H9 (cell line): ENCODE measurements around the gene RAD51. TPM values are rescaled to one million over a fixed set of nuclear protein-coding genes. Genes with fewer than 3 reads are reported as not detected.
A peak's percentile ranks its signal among the peaks of the same experiment; 100 is the strongest.

Source experiments
- DNase-seq: peaks from one replicate; pipeline ENCODE4 v3.0.0-alpha.2; 2017
- H2AFZ ChIP-seq: one replicate; pipeline ENCODE4 v1.6.1; 2013; ENCODE audit warnings: mild to moderate bottlenecking, low read length, control low read depth, moderate library complexity
- H2AK5ac ChIP-seq: 2 replicates; pipeline ENCODE4 v1.6.1; 2013; ENCODE audit warnings: low read length, control low read depth, mixed read lengths; ENCODE audit not compliant: insufficient read length
- H2BK120ac ChIP-seq: one replicate; pipeline ENCODE4 v1.6.1; 2013; ENCODE audit warnings: low read depth, mild to moderate bottlenecking, low read length, control low read depth, inconsistent platforms; ENCODE audit not compliant: poor library complexity, severe bottlenecking
- H2BK12ac ChIP-seq: 2 replicates; pipeline ENCODE4 v1.6.1; 2013; ENCODE audit warnings: low read length, control low read depth, mixed read lengths, low read depth; ENCODE audit not compliant: insufficient read length
- H2BK15ac ChIP-seq: 2 replicates; pipeline ENCODE4 v1.6.1; 2013; ENCODE audit warnings: low read depth, low read length, control low read depth
- H2BK20ac ChIP-seq: one replicate; pipeline ENCODE4 v1.6.1; 2013; ENCODE audit warnings: low read depth, mild to moderate bottlenecking, low read length, control low read depth, inconsistent platforms; ENCODE audit not compliant: poor library complexity, severe bottlenecking
- H2BK5ac ChIP-seq: 2 replicates; pipeline ENCODE4 v1.6.1; 2013; ENCODE audit warnings: low read length, control low read depth, mixed read lengths; ENCODE audit not compliant: insufficient read length
- H3K14ac ChIP-seq: 2 replicates; pipeline ENCODE4 v1.6.1; 2013; ENCODE audit warnings: low read length, control low read depth; ENCODE audit not compliant: insufficient read depth
- H3K18ac ChIP-seq: 2 replicates; pipeline ENCODE4 v1.6.1; 2013; ENCODE audit warnings: low read depth, mild to moderate bottlenecking, mixed read lengths, low read length, control low read depth; ENCODE audit not compliant: insufficient read length
- H3K23ac ChIP-seq: 2 replicates; pipeline ENCODE4 v1.6.1; 2013; ENCODE audit warnings: low read length, control low read depth, mixed read lengths, low read depth; ENCODE audit not compliant: insufficient read length
- H3K23me2 ChIP-seq: 2 replicates; pipeline ENCODE4 v1.6.1; 2013; ENCODE audit warnings: low read depth, mild to moderate bottlenecking, mixed read lengths, low read length, control low read depth; ENCODE audit not compliant: insufficient read length, poor library complexity, severe bottlenecking
- H3K27ac ChIP-seq: 2 replicates; pipeline ENCODE4 v1.5.1; 2013; ENCODE audit warnings: low read length, control low read depth, mixed read lengths, low read depth; ENCODE audit not compliant: insufficient read length
- H3K27me3 ChIP-seq: 2 replicates; pipeline ENCODE4 v1.6.1; 2013; ENCODE audit warnings: low read length, control low read depth, inconsistent platforms; ENCODE audit not compliant: insufficient read depth
- H3K4ac ChIP-seq: 2 replicates; pipeline ENCODE4 v1.6.1; 2013; ENCODE audit warnings: low read depth, mild to moderate bottlenecking, control low read depth, inconsistent platforms, low read length, moderate library complexity
- H3K4me1 ChIP-seq: 2 replicates; pipeline ENCODE4 v1.6.1; 2013; ENCODE audit warnings: low read length, control low read depth, inconsistent platforms; ENCODE audit not compliant: insufficient read depth
- H3K4me2 ChIP-seq: 2 replicates; pipeline ENCODE4 v1.6.1; 2013; ENCODE audit warnings: low read length, control low read depth, mixed read lengths; ENCODE audit not compliant: insufficient read length, insufficient read depth
- H3K56ac ChIP-seq: 2 replicates; pipeline ENCODE4 v1.6.1; 2013; ENCODE audit warnings: low read depth, mild to moderate bottlenecking, mixed read lengths, low read length, control low read depth; ENCODE audit not compliant: insufficient read length
- H3K79me1 ChIP-seq: 2 replicates; pipeline ENCODE4 v1.6.1; 2013; ENCODE audit warnings: low read depth, mild to moderate bottlenecking, moderate library complexity, low read length, control low read depth, inconsistent platforms; ENCODE audit not compliant: insufficient read depth, poor library complexity, severe bottlenecking
- H3K79me2 ChIP-seq: 2 replicates; pipeline ENCODE4 v1.6.1; 2013; ENCODE audit warnings: low read length, control low read depth, inconsistent platforms; ENCODE audit not compliant: insufficient read depth
- H3K9ac ChIP-seq: 2 replicates; pipeline ENCODE4 v1.6.1; 2013; ENCODE audit warnings: low read length, control low read depth, mixed read lengths; ENCODE audit not compliant: insufficient read length; ENCODE audit errors: extremely low read depth
- H3K9me3 ChIP-seq: one replicate; pipeline ENCODE4 v1.6.1; 2013; ENCODE audit warnings: low read depth, low read length, inconsistent platforms; ENCODE audit not compliant: control insufficient read depth
- H3T11ph ChIP-seq: one replicate; pipeline ENCODE4 v1.6.1; 2013; ENCODE audit warnings: mild to moderate bottlenecking, low read length, control low read depth, inconsistent platforms
- H4K20me1 ChIP-seq: one replicate; pipeline ENCODE4 v1.6.1; 2013; ENCODE audit not compliant: control insufficient read depth, insufficient read length, insufficient read depth
- H4K5ac ChIP-seq: 2 replicates; pipeline ENCODE4 v1.6.1; 2013; ENCODE audit warnings: low read depth, mild to moderate bottlenecking, mixed read lengths, low read length, control low read depth; ENCODE audit not compliant: insufficient read length
- H4K8ac ChIP-seq: replicated peaks from 2 replicates; pipeline ENCODE4 v1.6.1; 2013; ENCODE audit warnings: low read length, control low read depth, mixed read lengths, low read depth; ENCODE audit not compliant: insufficient read length
- H4K91ac ChIP-seq: 2 replicates; pipeline ENCODE4 v1.6.1; 2013; ENCODE audit warnings: low read depth, mild to moderate bottlenecking, moderate library complexity, mixed read lengths, low read length, control low read depth; ENCODE audit not compliant: insufficient read length
- H3K27ac Mint-ChIP-seq, 3 experiments: 2 replicates in 2 of 3; 3 replicates in 1 of 3; pipeline ENCODE4 v1.8.0; 2020 to 2021; ENCODE audit warnings: mixed read lengths in 3 of 3, mild to moderate bottlenecking in 1 of 3, moderate library complexity in 1 of 3
- H3K27me3 Mint-ChIP-seq: 2 replicates; pipeline ENCODE4 v1.8.0; 2021; ENCODE audit warnings: low read depth, mild to moderate bottlenecking, moderate library complexity, mixed read lengths
- H3K36me3 Mint-ChIP-seq, 3 experiments: 2 replicates in 2 of 3; 3 replicates in 1 of 3; pipeline ENCODE4 v1.8.0; 2020 to 2021; ENCODE audit warnings: low read depth in 3 of 3, mixed read lengths in 3 of 3; ENCODE audit not compliant: insufficient read depth in 1 of 3
- H3K4me1 Mint-ChIP-seq, 2 experiments: 2 replicates each; pipeline ENCODE4 v1.8.0; 2020; ENCODE audit warnings: mixed read lengths in 2 of 2
- H3K4me3 Mint-ChIP-seq, 2 experiments: 2 replicates in 1 of 2; 3 replicates in 1 of 2; pipeline ENCODE4 v1.8.0; 2020 to 2021; ENCODE audit warnings: mild to moderate bottlenecking in 2 of 2, mixed read lengths in 2 of 2, moderate library complexity in 1 of 2
- H3K9me3 Mint-ChIP-seq, 2 experiments: 2 replicates in 1 of 2; 3 replicates in 1 of 2; pipeline ENCODE4 v1.8.0; 2020; ENCODE audit warnings: mild to moderate bottlenecking in 2 of 2, mixed read lengths in 2 of 2, moderate library complexity in 1 of 2
- WGBS: extraction: QIAGEN DNeasy Blood & Tissue Kit; methylation state at CpG from one replicate; pipeline ENCODE4 v1.1.7; 2013; ENCODE audit warnings: missing lambda C conversion rate, low lambda C conversion rate, mixed read lengths; ENCODE audit not compliant: insufficient read length; ENCODE audit errors: extremely low coverage; 5-methylcytosine and 5-hydroxymethylcytosine counted together
- total RNA-seq: library from RNA; stranded (reverse); gene quantifications from 2 replicates; pipeline ENCODE4 v1.2.1, GENCODE V29; 2021
- TF ChIP-seq, protein P1 (sequence below): fragments of 200-600 bp; sonication (generic); conservative IDR thresholded peaks from 3 replicates; pipeline ENCODE4 v1.8.0; 2021; ENCODE audit warnings: antibody characterized with exemption, mild to moderate bottlenecking

The RAD51 gene
- total RNA-seq, 1 experiment from 2014 or later: 39.2 TPM

DNA sequence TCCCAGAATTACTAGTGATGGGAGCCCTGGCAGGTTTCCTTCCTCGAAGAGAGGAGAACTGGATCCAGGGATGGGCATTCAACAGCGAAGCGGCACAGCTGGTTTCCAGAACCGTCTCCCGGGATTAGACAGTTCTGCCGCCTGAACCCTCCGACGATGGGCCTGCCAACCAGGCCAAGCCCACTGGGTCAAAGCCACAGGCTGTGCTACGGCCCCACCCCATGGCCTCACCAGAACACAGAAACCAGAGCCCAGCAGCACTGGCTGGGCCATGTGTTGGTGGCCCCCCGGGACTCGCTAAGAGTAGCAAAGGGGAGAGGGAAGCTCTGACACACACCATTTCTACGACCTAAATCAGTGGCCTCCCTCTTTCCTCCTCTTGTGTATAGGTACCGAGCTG lies 77.0 kb downstream of the RAD51 start:
- no peaks in the 10 kb centered on the region for H4K20me1 ChIP-seq
- no peak overlapping the region for H2BK120ac ChIP-seq
- no peak overlapping the region for H3K18ac ChIP-seq
- peaks cover 11 to 47% (median 26%) of the 10 kb centered on the region in 3 experiments; a peak in 6 of 7 replicates for H3K36me3 Mint-ChIP-seq
- H2AK5ac ChIP-seq: no peak overlapping the region
- no peak overlapping the region for H3K9ac ChIP-seq
- WGBS: no CpG with 5 or more reads among the region's 13 CpGs
- H3K9me3 ChIP-seq: no peaks in the 10 kb centered on the region
- H4K5ac ChIP-seq: no peak overlapping the region
- H3K27ac Mint-ChIP-seq: peak overlapping the region in 1 of 3 experiments; percentile 68; a peak in 1 of 7 replicates
- no peaks in the 10 kb centered on the region for H3K27me3 ChIP-seq
- no peak overlapping the region for H2BK12ac ChIP-seq
- TF ChIP-seq, protein P1, sequence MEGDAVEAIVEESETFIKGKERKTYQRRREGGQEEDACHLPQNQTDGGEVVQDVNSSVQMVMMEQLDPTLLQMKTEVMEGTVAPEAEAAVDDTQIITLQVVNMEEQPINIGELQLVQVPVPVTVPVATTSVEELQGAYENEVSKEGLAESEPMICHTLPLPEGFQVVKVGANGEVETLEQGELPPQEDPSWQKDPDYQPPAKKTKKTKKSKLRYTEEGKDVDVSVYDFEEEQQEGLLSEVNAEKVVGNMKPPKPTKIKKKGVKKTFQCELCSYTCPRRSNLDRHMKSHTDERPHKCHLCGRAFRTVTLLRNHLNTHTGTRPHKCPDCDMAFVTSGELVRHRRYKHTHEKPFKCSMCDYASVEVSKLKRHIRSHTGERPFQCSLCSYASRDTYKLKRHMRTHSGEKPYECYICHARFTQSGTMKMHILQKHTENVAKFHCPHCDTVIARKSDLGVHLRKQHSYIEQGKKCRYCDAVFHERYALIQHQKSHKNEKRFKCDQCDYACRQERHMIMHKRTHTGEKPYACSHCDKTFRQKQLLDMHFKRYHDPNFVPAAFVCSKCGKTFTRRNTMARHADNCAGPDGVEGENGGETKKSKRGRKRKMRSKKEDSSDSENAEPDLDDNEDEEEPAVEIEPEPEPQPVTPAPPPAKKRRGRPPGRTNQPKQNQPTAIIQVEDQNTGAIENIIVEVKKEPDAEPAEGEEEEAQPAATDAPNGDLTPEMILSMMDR: no peak
- no peak overlapping the region for H4K8ac ChIP-seq
- no peak overlapping the region for H3T11ph ChIP-seq
- no peak overlapping the region for H3K27ac ChIP-seq
- H3K4me1 Mint-ChIP-seq: peaks cover 3% of the 10 kb centered on the region in 2 experiments
- no peak overlapping the region for H4K91ac ChIP-seq
- H3K14ac ChIP-seq: no peak overlapping the region
- H3K56ac ChIP-seq: no peak overlapping the region
- H2BK15ac ChIP-seq: no peak overlapping the region
- H3K79me1 ChIP-seq: no peaks in the 10 kb centered on the region
- no peak for DNase-seq
- no peak overlapping the region for H3K4me2 ChIP-seq
- H2AFZ ChIP-seq: no peak overlapping the region
- H3K23me2 ChIP-seq: no peaks in the 10 kb centered on the region
- no peaks in the 10 kb centered on the region for H3K4me1 ChIP-seq
- no peak overlapping the region for H3K4ac ChIP-seq
- H2BK5ac ChIP-seq: no peak overlapping the region
- H3K79me2 ChIP-seq: no peaks in the 10 kb centered on the region
- H2BK20ac ChIP-seq: no peak overlapping the region
- H3K4me3 Mint-ChIP-seq: no peak overlapping the region
- H3K27me3 Mint-ChIP-seq: no peaks in the 10 kb centered on the region; the same call in 1 of the 2 replicates
- no peak overlapping the region for H3K23ac ChIP-seq
- H3K9me3 Mint-ChIP-seq: no peaks in the 10 kb centered on the region
